Measurements from ENCODE around the gene CAPN3. TPM values are rescaled to one million over a fixed set of nuclear protein-coding genes. Genes with fewer than 3 reads are reported as not detected.

Gene CAPN3
- polyA plus RNA-seq, 4 donors = 7.5 to 29.4 (median 22.5) TPM

GRCh38 chr15:42448281-42448680 lies 89.0 kb downstream of the CAPN3 start:
- no peak for DNase-seq (ENCODE audit: low read depth in 4 of 4, low spot score in 3 of 4)

GRCh38 chr15:42449770-42450424 lies 90.6 kb downstream of the CAPN3 start:
- DNase-seq (ENCODE audit: low read depth in 4 of 4, low spot score in 3 of 4) = no peak

- no peak for DNase-seq (ENCODE audit: low read depth in 4 of 4, low spot score in 3 of 4)
Observed at GRCh38 chr15:42450425-42450790, 91.1 kb downstream of the CAPN3 start.

- no peak for DNase-seq (ENCODE audit: low read depth in 4 of 4, low spot score in 3 of 4)
Observed at GRCh38 chr15:42453826-42454225, 94.5 kb downstream of the CAPN3 start.

- no peak for DNase-seq (ENCODE audit: low read depth in 4 of 4, low spot score in 3 of 4)
Observed at GRCh38 chr15:42456531-42456930, 97.2 kb downstream of the CAPN3 start.

- no peak for DNase-seq (ENCODE audit: low read depth in 4 of 4, low spot score in 3 of 4)
Observed at GRCh38 chr15:42456971-42457370, 97.7 kb downstream of the CAPN3 start.

- DNase-seq (ENCODE audit: low read depth in 4 of 4, low spot score in 3 of 4) = peak; percentile 76 to 81 (median 80)
Observed at GRCh38 chr15:42457445-42458442, 98.4 kb downstream of the CAPN3 start.

GRCh38 chr15:42461261-42461660 lies 102.0 kb downstream of the CAPN3 start:
- DNase-seq (ENCODE audit: low read depth in 4 of 4, low spot score in 3 of 4) = no peak

Other genes with a start within 250 kb of the CAPN3 start
- 10 to 100 TPM in 3 of 4 donors, under 1 TPM in 1; 0.68 to 36.7 (median 25.1) TPM for gene PLA2G4F, start 202.9 kb upstream of the CAPN3 start, polyA plus RNA-seq (ENCODE audit: insufficient read length in 4 of 4)
- gene VPS39, start 151.2 kb upstream of the CAPN3 start, polyA plus RNA-seq (ENCODE audit: insufficient read length in 4 of 4) = 10 to 100 TPM; 56.1 to 73.5 (median 66.8) TPM
- gene GANC, start 86.3 kb upstream of the CAPN3 start, polyA plus RNA-seq (ENCODE audit: insufficient read length in 4 of 4) = 10 to 100 TPM; 25.7 to 29.7 (median 25.9) TPM
- 10 to 100 TPM; 51.7 to 61.6 (median 59.7) TPM for gene TMEM87A, start 86.1 kb upstream of the CAPN3 start, polyA plus RNA-seq (ENCODE audit: insufficient read length in 4 of 4)
- gene ZNF106, start 131.6 kb downstream of the CAPN3 start, polyA plus RNA-seq (ENCODE audit: insufficient read length in 4 of 4) = 10 to 100 TPM; 41.8 to 51.1 (median 46.7) TPM
- 100 to 1,000 TPM in 2 of 4 donors, 10 to 100 TPM in 2; 71.6 to 107 (median 96.6) TPM for gene SNAP23, start 136.1 kb downstream of the CAPN3 start, polyA plus RNA-seq (ENCODE audit: insufficient read length in 4 of 4)
- 10 to 100 TPM; 20.8 to 23.0 (median 22.0) TPM for gene LRRC57, start 189.3 kb downstream of the CAPN3 start, polyA plus RNA-seq (ENCODE audit: insufficient read length in 4 of 4)
- gene HAUS2, start 189.3 kb downstream of the CAPN3 start, polyA plus RNA-seq (ENCODE audit: insufficient read length in 4 of 4) = 10 to 100 TPM; 22.1 to 32.4 (median 27.1) TPM
- 10 to 100 TPM in 2 of 4 donors, 1 to 10 TPM in 2; 8.2 to 18.7 (median 10.8) TPM for gene STARD9, start 216.1 kb downstream of the CAPN3 start, polyA plus RNA-seq (ENCODE audit: insufficient read length in 4 of 4)